ENCODE results near the gene EPHB1.
"Not testable (repeated sequence)": the region's sequence is repeated elsewhere in the genome, so short reads cannot be mapped to it uniquely, and the experiment has no call there.

Gene EPHB1

GRCh38 chr3:135023996-135024658 is 229.1 kb downstream of the EPHB1 start:
- no peak overlapping the region for H3K27ac Mint-ChIP-seq
- H3K9me3 Mint-ChIP-seq: no peaks in the 10 kb centered on the region
- H3K4me3 Mint-ChIP-seq: no peak overlapping the region
- no peaks in the 10 kb centered on the region for H3K4me1 Mint-ChIP-seq (ENCODE audit: low read depth)
- no peaks in the 10 kb centered on the region for H3K27me3 Mint-ChIP-seq
- H3K36me3 Mint-ChIP-seq (ENCODE audit: low read depth): no peaks in the 10 kb centered on the region

DNA sequence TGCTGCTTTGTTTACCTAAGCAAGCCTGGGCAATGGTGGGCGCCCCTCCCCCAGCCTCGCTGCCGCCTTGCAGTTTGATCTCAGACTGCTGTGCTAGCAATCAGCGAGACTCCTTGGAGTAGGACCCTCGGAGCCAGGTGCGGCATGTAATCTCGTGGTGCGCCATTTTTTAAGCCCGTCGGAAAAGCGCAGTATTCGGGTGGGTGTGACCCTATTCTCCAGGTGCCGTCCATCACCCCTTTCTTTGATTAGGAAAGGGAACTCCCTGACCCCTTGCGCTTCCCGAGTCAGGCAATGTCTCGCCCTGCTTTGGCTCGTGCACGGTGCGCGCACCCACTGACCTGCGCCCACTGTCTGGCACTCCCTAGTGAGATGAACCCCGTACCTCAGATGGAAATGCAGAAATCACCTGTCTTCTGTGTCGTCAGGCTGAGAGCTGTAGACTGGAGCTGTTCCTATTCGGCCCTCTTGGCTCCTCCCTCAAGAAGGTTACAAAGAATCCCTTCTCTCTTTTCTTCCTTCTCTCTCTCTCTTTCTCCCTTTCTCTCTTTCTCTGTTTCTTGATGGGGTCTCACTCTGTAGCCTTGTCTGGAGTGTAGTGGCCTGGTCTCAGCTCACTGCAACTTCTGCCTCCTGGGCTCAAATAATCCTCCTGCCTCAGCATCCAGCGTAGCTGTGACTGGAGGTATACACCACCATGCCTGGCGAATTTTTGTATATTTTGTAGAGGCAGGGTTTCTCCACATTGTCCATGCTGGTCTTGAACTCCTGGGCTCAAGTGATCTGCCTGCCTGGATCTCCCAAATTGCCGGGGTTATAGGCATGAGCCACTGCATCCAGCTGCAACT is 235.9 kb downstream of the EPHB1 start:
- not testable (repeated sequence) for H3K27ac Mint-ChIP-seq; H3K9me3 Mint-ChIP-seq; H3K4me3 Mint-ChIP-seq; H3K4me1 Mint-ChIP-seq (ENCODE audit: low read depth); H3K36me3 Mint-ChIP-seq (ENCODE audit: low read depth)
- H3K27me3 Mint-ChIP-seq: peaks cover 25% of the 10 kb centered on the region

DNA sequence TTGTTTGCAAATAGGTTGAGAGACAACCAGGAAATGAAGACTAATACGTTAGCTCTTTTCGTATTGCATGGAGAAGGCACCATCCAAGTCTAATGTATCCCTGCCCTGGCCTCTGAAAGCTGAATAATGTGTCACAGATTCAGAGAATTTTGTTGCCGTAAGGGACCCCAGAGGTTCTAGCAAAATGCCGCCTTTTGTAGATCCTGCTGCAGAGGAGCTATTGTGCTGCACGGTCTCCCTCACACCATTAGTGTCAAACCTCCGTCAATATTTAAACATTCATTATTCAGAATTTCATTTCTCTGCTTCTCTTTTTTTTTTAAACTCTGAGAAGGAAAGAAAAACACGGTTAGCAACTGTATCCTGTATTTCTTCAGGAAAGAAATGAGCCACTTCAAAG is 238.7 kb downstream of the EPHB1 start:
- no peak overlapping the region for H3K27ac Mint-ChIP-seq
- H3K9me3 Mint-ChIP-seq: no peaks in the 10 kb centered on the region
- no peaks in the 10 kb centered on the region for H3K36me3 Mint-ChIP-seq (ENCODE audit: low read depth)
- peaks cover 25% of the 10 kb centered on the region for H3K27me3 Mint-ChIP-seq
- no peak overlapping the region for H3K4me3 Mint-ChIP-seq
- no peaks in the 10 kb centered on the region for H3K4me1 Mint-ChIP-seq (ENCODE audit: low read depth)

DNA sequence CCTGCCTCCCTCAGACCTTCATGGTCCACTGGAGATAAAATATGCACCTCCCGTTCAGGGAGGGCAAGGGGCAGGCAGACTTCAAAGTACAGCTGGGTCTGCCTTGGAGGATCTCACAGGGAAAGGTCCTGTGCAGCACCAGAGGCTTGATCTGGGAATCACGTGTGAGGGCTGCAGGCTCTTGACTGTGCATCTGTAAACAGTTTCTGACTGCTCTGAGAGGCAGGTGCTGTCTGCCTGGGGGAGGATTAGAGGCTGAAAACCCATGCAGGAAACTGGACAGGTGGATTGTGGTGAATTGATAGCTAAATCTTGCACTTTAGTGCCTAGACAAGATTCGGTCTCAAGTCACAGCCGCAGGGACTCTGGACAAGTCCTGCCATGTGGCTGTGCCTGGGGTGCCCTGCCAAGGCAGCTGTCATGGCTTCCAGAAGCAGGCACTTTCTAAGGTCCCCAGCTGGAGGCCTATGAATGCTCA is 239.3 kb downstream of the EPHB1 start:
- H3K36me3 Mint-ChIP-seq (ENCODE audit: low read depth): no peaks in the 10 kb centered on the region
- H3K4me1 Mint-ChIP-seq (ENCODE audit: low read depth): no peaks in the 10 kb centered on the region
- no peak overlapping the region for H3K4me3 Mint-ChIP-seq
- H3K9me3 Mint-ChIP-seq: no peaks in the 10 kb centered on the region
- no peak overlapping the region for H3K27ac Mint-ChIP-seq
- H3K27me3 Mint-ChIP-seq: peaks cover 25% of the 10 kb centered on the region

DNA sequence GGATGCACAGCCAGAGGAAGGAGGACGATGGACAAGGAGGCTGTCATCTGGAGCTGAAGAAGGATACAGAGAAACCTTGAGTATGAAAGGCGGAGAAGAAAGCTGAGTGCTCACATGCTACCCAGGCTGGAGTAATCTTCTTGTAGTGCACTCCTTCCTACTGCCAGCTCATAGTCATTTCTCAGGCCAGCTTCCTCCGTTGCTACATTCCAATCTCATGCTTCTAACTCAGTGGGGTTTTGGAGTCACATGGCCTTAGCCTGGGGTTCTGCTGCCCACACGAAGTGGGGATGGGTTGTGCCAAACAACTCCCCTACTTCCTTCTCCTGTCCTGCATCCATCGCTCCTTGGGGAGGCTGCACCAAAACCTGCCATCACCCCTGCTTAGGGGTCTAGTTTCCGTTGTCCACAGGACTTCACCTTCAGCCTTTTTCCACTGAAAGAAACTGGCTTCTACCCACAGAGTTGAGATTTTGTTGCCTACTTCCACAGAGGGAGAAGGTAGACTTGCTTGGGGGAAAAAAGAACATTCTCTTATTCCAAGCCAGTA is 239.9 kb downstream of the EPHB1 start:
- Mint-ChIP-seq H3K27me3 (peaks cover 25% of the 10 kb centered on the region), H3K4me3 (no peak overlapping the region), H3K36me3 (ENCODE audit: low read depth) (no peaks in the 10 kb centered on the region), H3K4me1 (ENCODE audit: low read depth) (no peaks in the 10 kb centered on the region), H3K27ac (no peak overlapping the region), H3K9me3 (no peaks in the 10 kb centered on the region)

DNA sequence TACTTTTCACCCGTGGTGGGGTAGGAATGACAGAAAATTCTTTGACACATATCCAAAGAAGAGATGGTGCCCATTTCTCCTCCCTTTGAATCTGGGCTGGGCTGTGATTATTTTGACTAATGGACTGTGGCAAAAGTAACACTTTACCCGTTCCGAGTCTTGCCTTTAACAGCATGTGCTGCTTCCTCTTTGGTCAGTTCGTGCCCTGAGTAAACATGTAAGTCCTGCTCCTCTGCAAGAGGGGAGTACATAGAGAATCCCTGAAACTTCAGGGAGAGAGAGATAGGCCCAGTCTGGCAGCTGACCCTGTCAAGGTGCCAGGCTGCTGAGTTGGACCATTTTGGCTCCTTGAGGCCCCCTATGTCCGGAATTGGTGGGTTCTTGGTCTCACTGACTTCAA is 243.1 kb downstream of the EPHB1 start:
- Mint-ChIP-seq H3K27ac (no peak overlapping the region), H3K36me3 (ENCODE audit: low read depth) (no peaks in the 10 kb centered on the region), H3K4me1 (ENCODE audit: low read depth) (no peaks in the 10 kb centered on the region)

DNA sequence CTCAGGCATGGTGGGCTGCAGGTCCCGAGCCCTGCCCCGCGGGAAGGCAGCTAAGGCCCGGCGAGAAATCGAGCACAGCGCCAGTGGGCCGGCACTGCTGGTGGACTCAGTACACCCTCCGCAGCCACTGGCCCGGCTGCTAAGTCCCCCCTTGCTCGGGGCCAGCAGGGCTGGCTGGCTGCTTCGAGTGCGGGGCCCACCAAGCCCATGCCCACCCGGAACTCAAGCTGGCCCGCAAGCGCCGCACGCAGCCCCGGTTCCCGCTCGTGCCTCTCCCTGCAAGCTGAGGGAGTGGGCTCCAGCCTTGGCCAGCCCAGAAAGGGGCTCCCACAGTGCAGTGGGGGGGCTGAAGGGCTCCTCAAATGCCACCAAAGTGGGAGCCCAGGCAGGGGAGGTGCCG is 244.5 kb downstream of the EPHB1 start:
- not testable (repeated sequence) for H3K9me3 Mint-ChIP-seq

More for the DNA sequence above, 243.1 kb downstream of the EPHB1 start:
- H3K9me3 Mint-ChIP-seq: no peaks in the 10 kb centered on the region
- peaks cover 4% of the 10 kb centered on the region for H3K27me3 Mint-ChIP-seq
- H3K4me3 Mint-ChIP-seq: no peak overlapping the region

DNA sequence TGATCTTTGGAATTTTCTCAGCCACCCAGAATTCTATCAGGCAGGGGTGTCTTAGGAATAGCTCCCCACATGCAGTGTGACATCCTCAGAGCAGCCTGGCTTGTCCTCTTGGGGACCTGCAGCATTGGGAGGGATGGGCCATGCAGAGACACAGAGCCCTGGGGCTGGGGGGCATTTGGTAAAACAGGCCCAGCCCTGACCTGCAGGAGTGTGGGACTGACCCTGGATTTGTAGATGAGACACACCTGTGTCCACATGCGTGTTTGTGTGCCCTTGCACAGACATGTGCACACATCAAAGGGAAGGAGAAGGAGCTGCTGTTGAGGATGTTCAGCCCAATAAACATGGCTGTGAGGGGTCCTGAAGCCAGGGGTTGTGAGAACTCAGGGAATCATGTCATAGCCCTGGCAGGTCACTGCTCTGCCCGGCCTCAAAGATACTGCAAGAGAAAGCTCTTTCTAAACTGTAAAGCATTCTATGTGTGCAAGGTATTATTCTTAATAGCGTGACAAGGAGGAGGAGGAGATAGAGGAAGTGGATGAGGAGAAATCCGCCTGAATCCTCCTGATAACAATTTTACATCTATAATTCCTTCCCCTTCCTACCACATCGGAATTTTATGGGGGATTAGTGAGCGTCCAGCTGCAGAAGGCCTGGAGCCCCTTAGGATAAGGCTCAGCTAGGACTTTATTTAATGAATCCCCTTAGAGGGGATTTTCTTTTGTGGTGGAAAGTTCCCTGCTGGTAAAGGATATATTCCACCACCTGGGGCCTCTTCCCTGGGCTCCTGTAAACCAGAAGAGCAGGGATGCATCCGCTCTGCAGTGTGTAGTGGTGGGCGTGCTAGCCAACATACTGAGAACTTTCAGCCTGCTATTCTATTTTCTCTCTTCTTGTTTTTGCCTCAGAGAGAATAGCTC is 245.5 kb downstream of the EPHB1 start:
- no peaks in the 10 kb centered on the region for H3K36me3 Mint-ChIP-seq (ENCODE audit: low read depth)
- H3K4me3 Mint-ChIP-seq: no peak overlapping the region
- H3K9me3 Mint-ChIP-seq: no peaks in the 10 kb centered on the region
- H3K27me3 Mint-ChIP-seq: no peaks in the 10 kb centered on the region
- no peaks in the 10 kb centered on the region for H3K4me1 Mint-ChIP-seq (ENCODE audit: low read depth)
- H3K27ac Mint-ChIP-seq: no peak overlapping the region

More for the DNA sequence above, 244.5 kb downstream of the EPHB1 start:
- H3K4me3 Mint-ChIP-seq; H3K27me3 Mint-ChIP-seq; H3K27ac Mint-ChIP-seq; H3K4me1 Mint-ChIP-seq (ENCODE audit: low read depth); H3K36me3 Mint-ChIP-seq (ENCODE audit: low read depth): not testable (repeated sequence)

DNA sequence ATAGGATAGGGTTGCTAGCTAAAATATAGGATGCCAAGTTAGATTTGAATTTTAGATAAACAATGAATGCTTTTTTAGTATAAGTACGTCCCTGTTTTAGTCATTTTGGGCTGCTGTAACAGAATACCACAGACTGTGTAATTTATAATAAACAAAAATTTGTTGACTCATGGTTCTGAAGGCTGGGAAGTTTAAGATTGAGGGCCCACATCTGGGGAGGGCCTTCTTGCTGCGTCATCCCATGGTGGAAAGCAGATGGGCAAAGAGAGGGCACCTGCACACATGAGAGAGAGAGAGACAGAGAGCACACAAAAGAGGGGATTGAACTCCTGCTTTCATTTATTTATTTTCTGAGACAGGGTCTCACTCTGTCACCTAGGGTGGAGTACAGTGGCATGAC is 246.5 kb downstream of the EPHB1 start:
- no peak overlapping the region for H3K27ac Mint-ChIP-seq
- no peak overlapping the region for H3K4me3 Mint-ChIP-seq
- no peaks in the 10 kb centered on the region for H3K36me3 Mint-ChIP-seq (ENCODE audit: low read depth)
- no peaks in the 10 kb centered on the region for H3K9me3 Mint-ChIP-seq
- H3K27me3 Mint-ChIP-seq: no peaks in the 10 kb centered on the region
- H3K4me1 Mint-ChIP-seq (ENCODE audit: low read depth): no peaks in the 10 kb centered on the region

DNA sequence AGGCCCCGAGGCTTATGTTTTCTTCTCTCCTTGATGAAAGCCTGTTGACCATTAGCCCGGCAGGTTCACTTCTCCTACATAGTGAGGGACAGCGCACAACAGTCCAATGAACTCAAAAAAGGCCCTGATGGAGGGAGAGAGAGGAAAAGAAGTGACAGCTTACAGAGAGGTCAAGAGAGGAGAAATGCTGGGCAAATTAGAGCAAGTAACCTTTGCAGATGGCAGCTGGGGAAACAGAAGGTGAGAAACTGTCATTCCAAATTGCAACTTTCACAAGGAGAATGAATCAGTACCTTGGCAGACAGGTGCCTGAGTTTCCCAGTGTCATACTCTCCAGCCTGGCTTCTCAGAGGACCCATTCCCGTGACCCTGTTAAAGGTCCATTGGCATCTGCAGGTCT is 252.0 kb downstream of the EPHB1 start:
- Mint-ChIP-seq H3K27ac (no peak overlapping the region), H3K4me3 (no peak overlapping the region), H3K36me3 (ENCODE audit: low read depth) (no peaks in the 10 kb centered on the region), H3K9me3 (peaks cover 3% of the 10 kb centered on the region), H3K27me3 (no peaks in the 10 kb centered on the region), H3K4me1 (ENCODE audit: low read depth) (no peaks in the 10 kb centered on the region)

- Mint-ChIP-seq H3K27ac (no peak overlapping the region), H3K27me3 (no peaks in the 10 kb centered on the region), H3K36me3 (ENCODE audit: low read depth) (no peaks in the 10 kb centered on the region), H3K9me3 (peaks cover 3% of the 10 kb centered on the region), H3K4me3 (no peak overlapping the region), H3K4me1 (ENCODE audit: low read depth) (no peaks in the 10 kb centered on the region)
These were observed 255.5 kb downstream of the EPHB1 start for GRCh38 chr3:135050536-135050935.

- H3K4me1 Mint-ChIP-seq (ENCODE audit: low read depth): no peaks in the 10 kb centered on the region
- no peaks in the 10 kb centered on the region for H3K36me3 Mint-ChIP-seq (ENCODE audit: low read depth)
- no peak overlapping the region for H3K27ac Mint-ChIP-seq
- no peak overlapping the region for H3K4me3 Mint-ChIP-seq
- peaks cover 3% of the 10 kb centered on the region for H3K9me3 Mint-ChIP-seq
- H3K27me3 Mint-ChIP-seq: no peaks in the 10 kb centered on the region
These were observed 256.4 kb downstream of the EPHB1 start for GRCh38 chr3:135051409-135051973.

DNA sequence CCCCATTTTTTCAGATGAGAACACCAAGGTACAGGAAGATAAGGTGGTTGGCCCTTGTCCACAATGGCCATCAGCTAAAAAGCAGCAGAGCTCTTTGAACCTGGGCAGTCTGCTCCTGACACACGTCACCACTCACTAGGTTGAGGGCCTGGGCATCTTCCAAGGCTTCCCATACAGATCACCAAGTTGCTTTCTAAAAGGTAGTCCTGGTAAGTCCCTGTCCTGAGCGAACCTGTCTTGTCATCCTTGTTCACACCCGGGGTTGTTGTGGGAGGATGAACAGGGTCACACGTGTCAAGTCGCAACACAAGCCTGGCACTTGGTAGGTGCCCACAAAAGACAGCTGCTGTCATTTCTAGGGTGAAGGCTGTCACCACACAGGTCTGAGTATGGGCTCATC is 260.4 kb downstream of the EPHB1 start:
- no peaks in the 10 kb centered on the region for H3K9me3 Mint-ChIP-seq
- no peak overlapping the region for H3K4me3 Mint-ChIP-seq
- no peak overlapping the region for H3K27ac Mint-ChIP-seq
- H3K36me3 Mint-ChIP-seq (ENCODE audit: low read depth): no peaks in the 10 kb centered on the region
- H3K4me1 Mint-ChIP-seq (ENCODE audit: low read depth): no peaks in the 10 kb centered on the region
- no peaks in the 10 kb centered on the region for H3K27me3 Mint-ChIP-seq

DNA sequence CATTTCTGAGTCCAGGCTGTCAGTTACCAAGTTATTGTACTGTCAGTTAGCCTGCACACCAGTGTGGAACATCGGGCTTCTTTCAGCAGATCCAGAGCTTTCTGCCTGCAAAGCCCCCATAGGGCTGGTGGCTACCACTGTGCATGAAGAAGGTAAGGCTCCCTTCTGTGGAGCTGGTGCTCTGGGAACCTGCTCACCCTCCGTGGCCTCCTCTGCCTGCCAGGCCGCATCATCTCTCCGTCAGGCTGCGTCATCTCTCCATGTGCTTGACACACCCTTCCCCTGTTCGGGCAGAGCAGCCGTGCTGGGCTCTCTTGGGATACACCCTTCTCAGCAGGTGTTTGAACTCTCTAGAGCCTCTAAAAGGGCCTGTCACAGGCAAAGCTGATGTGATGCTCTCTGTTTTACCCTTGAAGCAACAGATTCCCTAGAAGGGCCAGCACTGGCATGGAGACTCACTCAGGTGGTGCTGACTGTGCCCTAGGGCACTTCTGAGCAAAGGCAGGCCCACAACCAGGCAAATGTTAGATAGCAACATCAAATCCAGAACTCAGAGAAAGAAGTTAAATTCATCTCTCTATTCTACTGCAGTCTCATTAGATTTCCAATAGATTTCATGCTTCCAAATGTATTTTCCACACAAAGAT is 261.1 kb downstream of the EPHB1 start:
- no peak overlapping the region for H3K4me3 Mint-ChIP-seq
- no peaks in the 10 kb centered on the region for H3K36me3 Mint-ChIP-seq (ENCODE audit: low read depth)
- H3K4me1 Mint-ChIP-seq (ENCODE audit: low read depth): no peaks in the 10 kb centered on the region
- H3K27ac Mint-ChIP-seq: no peak overlapping the region
- H3K27me3 Mint-ChIP-seq: no peaks in the 10 kb centered on the region
- H3K9me3 Mint-ChIP-seq: no peaks in the 10 kb centered on the region
